Gastroesophageal sphincter (tissue), 3 donors: Measurements from ENCODE around the gene TP63.

Source experiments
- CTCF ChIP-seq, 4 experiments: fragments of 200-600 bp in 2 of 4; fragments of 450-650 bp in 2 of 4; sonication (generic) in 1 of 4; IDR thresholded peaks; one replicate each; pipeline ENCODE4 v1.5.1; 2017 to 2019; ENCODE audit warnings: antibody characterized with exemption in 4 of 4, mild to moderate bottlenecking in 2 of 4, moderate library complexity in 2 of 4
- EP300 ChIP-seq: sonication (generic); formaldehyde crosslinking; IDR thresholded peaks from one replicate; pipeline ENCODE4 v1.6.1; 2017; ENCODE audit warnings: antibody characterized with exemption, mild to moderate bottlenecking
- POLR2A ChIP-seq, 2 donors: fragments of 450-650 bp; IDR thresholded peaks; one replicate each; pipeline ENCODE4 v1.6.1; 2017; ENCODE audit warnings: antibody characterized with exemption in 2 of 2, mild to moderate bottlenecking in 2 of 2, moderate library complexity in 1 of 2
- POLR2AphosphoS5 ChIP-seq: sonication (generic); formaldehyde crosslinking; IDR thresholded peaks from one replicate; pipeline ENCODE4 v1.6.1; 2017; ENCODE audit warnings: antibody characterized with exemption

- no peak for TF ChIP-seq CTCF (IDR thresholded peaks at IDR 0.05)
- TF ChIP-seq POLR2A (IDR thresholded peaks at IDR 0.05), result no peak
- no peak for TF ChIP-seq EP300
- no peak for TF ChIP-seq POLR2AphosphoS5
Observed at GRCh38 chr3:189836795-189837194, 205.6 kb downstream of the TP63 start.
